Activated naive CD8-positive, alpha-beta T cell treated with anti-CD3 and anti-CD28 coated beads, Interleukin-2, amount 10 ng/mL, durations not matched to agents 7 days and 5 days (primary cell): Measurements from ENCODE around the gene SIGLEC12. TPM values are rescaled to one million over a fixed set of nuclear protein-coding genes. Genes with fewer than 3 reads are reported as not detected.
"Not testable (repeated sequence)": the region's sequence is repeated elsewhere in the genome, so short reads cannot be mapped to it uniquely, and the experiment has no call there.

Experiments
- ATAC-seq: fragments of 150-1000 bp; cut with Tn5 transposase; one replicate; pipeline ENCODE4 v1.10.0; 2021; ENCODE audit warnings: low read depth, moderate library complexity
- POLR2A ChIA-PET: fragments of 350-600 bp; sonication (Branson Sonifier 250); formaldehyde crosslinking; loops from one replicate; lab custom pipeline; 2021; ENCODE audit warnings: antibody characterized with exemption; lab: Charles Lee
- DNase-seq: peaks from one replicate; pipeline ENCODE4 v3.0.0; 2021
- H3K27ac Mint-ChIP-seq: one replicate; pipeline ENCODE4 v1.8.0; 2022; ENCODE audit warnings: mild to moderate bottlenecking, mixed read lengths
- H3K27me3 Mint-ChIP-seq: one replicate; pipeline ENCODE4 v1.8.0; 2022; ENCODE audit warnings: mild to moderate bottlenecking, moderate library complexity, mixed read lengths
- H3K36me3 Mint-ChIP-seq: one replicate; pipeline ENCODE4 v1.8.0; 2021; ENCODE audit warnings: mild to moderate bottlenecking, mixed read lengths
- H3K4me1 Mint-ChIP-seq: one replicate; pipeline ENCODE4 v1.8.0; 2021; ENCODE audit warnings: mixed read lengths
- H3K4me3 Mint-ChIP-seq: one replicate; pipeline ENCODE4 v1.8.0; 2022; ENCODE audit warnings: mild to moderate bottlenecking, moderate library complexity, mixed read lengths
- H3K9me3 Mint-ChIP-seq: one replicate; pipeline ENCODE4 v1.8.0; 2021; ENCODE audit warnings: mixed read lengths
- total RNA-seq, 2 experiments: library from RNA; stranded (reverse); gene quantifications; one replicate each; pipeline ENCODE4 v1.2.3, GENCODE V29; 2021

SIGLEC12 gene
- total RNA-seq, 2 experiments from 2014 or later = 3.7 to 5.3 TPM

DNA sequence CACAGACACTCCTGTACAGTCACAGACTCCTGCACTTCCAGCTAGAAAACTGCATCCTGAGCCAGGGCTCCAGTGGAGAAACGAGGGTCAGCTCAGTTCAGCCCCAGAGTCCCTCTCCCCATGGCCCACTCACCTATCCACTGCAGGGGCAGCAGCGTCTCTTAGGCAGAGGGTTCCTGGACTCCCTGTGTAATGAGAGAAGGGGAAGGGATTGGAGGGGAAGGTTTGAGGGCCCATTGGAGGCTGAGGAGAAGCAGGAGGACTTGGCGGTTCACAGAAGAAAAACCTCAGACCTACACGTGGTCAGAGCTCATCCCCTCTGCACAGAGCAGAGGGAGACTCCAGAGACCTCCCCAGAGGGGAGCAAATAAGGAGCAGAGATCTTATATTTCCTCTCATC, 32.4 kb downstream of the SIGLEC12 start:
- peaks cover 63% of the 10 kb centered on the region for H3K27me3 Mint-ChIP-seq
- no peak overlapping the region for H3K27ac Mint-ChIP-seq
- no peaks in the 10 kb centered on the region for H3K9me3 Mint-ChIP-seq
- no peak overlapping the region for H3K4me3 Mint-ChIP-seq
- peaks cover 13% of the 10 kb centered on the region for H3K4me1 Mint-ChIP-seq
- ATAC-seq (no peak), DNase-seq (no peak)
- POLR2A ChIA-PET = no interaction called here
- H3K36me3 Mint-ChIP-seq = no peaks in the 10 kb centered on the region

DNA sequence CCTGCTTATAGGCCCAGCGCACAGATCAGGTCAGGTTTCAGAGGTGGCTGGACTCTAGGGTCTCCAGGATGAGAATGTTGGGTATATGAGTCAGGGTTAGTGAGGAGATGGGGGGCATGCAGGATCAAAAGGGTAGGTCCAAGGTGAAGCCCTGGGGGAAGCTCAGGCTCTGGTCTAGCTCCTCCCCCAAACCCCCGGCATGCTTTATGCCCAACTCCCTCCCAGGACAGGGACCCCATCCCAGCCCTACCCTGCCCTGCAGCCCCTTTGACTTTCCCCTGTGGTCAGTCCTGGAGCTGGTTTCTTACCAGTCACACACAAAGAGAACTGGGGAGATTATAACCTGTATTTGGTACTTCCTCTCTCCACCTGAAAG, 33.1 kb downstream of the SIGLEC12 start:
- DNase-seq = no peak
- H3K27ac Mint-ChIP-seq = no peak overlapping the region
- no peak overlapping the region for H3K4me3 Mint-ChIP-seq
- POLR2A ChIA-PET = no interaction called here
- peaks cover 62% of the 10 kb centered on the region for H3K27me3 Mint-ChIP-seq
- peaks cover 13% of the 10 kb centered on the region for H3K4me1 Mint-ChIP-seq
- no peak for ATAC-seq
- no peaks in the 10 kb centered on the region for H3K9me3 Mint-ChIP-seq
- H3K36me3 Mint-ChIP-seq = no peaks in the 10 kb centered on the region

DNA sequence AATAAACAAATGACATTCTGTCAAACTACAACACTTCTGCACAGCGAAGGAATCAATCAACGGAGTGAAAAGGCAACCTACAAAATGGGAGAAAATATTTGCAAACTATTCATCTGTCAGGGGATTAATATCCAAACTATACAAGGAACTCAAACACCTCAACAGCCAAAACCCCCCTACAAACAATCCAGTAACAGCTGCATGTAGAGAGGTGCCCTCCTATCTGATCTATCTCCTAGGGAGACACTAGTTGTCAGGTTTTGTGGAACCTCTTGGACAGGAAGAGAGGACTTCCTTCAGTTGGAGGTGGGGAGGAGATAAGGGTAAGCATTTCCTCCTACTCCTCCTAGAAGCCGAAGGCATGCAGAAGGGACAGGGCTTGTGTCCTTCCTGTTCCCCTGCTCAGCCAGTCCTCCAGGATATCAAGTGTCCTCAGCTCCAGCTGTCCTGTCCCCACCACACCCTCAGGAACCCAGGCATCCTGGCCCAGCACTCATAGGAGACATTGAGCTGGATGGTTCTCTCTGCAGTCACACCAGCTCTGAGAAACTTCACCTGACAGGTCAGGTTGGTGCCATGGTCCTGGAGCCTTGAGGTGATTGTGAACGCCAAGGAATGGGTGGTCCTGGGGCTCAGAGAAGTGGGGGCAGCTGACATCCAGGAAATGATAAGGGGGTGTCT, 33.6 kb downstream of the SIGLEC12 start:
- POLR2A ChIA-PET = no interaction called here
- Mint-ChIP-seq H3K27me3 (peaks cover 65% of the 10 kb centered on the region), H3K36me3 (no peaks in the 10 kb centered on the region), H3K4me3 (no peak overlapping the region), H3K4me1 (peaks cover 15% of the 10 kb centered on the region), H3K27ac (no peak overlapping the region), H3K9me3 (no peaks in the 10 kb centered on the region)
- DNase-seq (no peak), ATAC-seq (no peak)

DNA sequence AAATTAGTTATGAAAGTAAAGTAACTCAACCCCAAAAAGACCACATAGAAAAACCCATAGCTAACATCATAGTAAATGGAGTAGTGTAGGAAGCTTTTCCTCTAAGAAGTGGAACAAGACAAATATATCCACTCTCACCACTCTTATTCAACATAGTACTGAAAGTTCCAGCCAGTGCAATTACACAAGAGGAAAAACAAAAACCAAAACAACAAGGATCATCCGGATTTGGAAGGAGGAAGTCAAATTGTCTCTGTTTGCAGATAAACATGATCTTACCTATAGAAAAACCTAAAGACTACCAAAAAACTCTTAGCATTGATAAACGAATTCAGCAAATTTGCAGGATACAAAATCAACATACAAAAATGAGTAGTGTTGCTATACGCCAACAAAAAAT, 34.9 kb downstream of the SIGLEC12 start:
- no peak overlapping the region for H3K4me3 Mint-ChIP-seq
- H3K36me3 Mint-ChIP-seq = no peaks in the 10 kb centered on the region
- POLR2A ChIA-PET = no interaction called here
- peaks cover 66% of the 10 kb centered on the region for H3K27me3 Mint-ChIP-seq
- peaks cover 15% of the 10 kb centered on the region for H3K4me1 Mint-ChIP-seq
- ATAC-seq (no peak), DNase-seq (no peak)
- H3K27ac Mint-ChIP-seq = no peak overlapping the region
- no peaks in the 10 kb centered on the region for H3K9me3 Mint-ChIP-seq

GRCh38 chr19:51463976-51464581, 37.5 kb downstream of the SIGLEC12 start:
- Mint-ChIP-seq H3K4me1 (peaks cover 18% of the 10 kb centered on the region), H3K27me3 (peaks cover 74% of the 10 kb centered on the region)
- H3K9me3 Mint-ChIP-seq, H3K36me3 Mint-ChIP-seq, H3K27ac Mint-ChIP-seq, POLR2A ChIA-PET, DNase-seq, H3K4me3 Mint-ChIP-seq: not testable (repeated sequence)
- ATAC-seq = peak; percentile 39

DNA sequence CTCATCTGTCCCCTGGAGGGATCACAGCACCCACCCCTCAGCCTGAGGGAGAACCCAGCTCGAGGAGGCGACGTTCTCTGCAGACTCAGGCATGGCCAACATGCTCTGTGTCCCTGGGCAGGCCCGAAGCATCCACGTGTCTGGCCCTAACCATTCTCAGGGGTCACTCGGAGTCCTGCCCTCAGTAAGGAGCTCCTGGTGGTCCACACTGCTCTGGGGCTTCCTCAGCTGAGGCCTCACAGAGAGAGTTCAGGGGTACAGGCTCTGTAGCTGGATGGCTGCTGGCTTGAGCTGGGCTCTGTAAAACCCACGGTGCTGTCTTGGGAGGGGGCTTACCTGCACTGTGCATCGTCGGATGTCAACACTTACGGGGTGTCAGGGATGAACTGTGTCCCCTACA, 38.9 kb downstream of the SIGLEC12 start:
- no peak overlapping the region for H3K4me3 Mint-ChIP-seq
- H3K27me3 Mint-ChIP-seq = peaks cover 69% of the 10 kb centered on the region
- H3K9me3 Mint-ChIP-seq = no peaks in the 10 kb centered on the region
- DNase-seq (no peak), ATAC-seq (no peak)
- POLR2A ChIA-PET = interaction anchor here (2.1 kb wide), 1 partner anchor 21 kb away, joined by 5 read pairs; no protein-coding TSS in a partner anchor
- no peaks in the 10 kb centered on the region for H3K36me3 Mint-ChIP-seq
- H3K27ac Mint-ChIP-seq = no peak overlapping the region
- peaks cover 8% of the 10 kb centered on the region for H3K4me1 Mint-ChIP-seq

DNA sequence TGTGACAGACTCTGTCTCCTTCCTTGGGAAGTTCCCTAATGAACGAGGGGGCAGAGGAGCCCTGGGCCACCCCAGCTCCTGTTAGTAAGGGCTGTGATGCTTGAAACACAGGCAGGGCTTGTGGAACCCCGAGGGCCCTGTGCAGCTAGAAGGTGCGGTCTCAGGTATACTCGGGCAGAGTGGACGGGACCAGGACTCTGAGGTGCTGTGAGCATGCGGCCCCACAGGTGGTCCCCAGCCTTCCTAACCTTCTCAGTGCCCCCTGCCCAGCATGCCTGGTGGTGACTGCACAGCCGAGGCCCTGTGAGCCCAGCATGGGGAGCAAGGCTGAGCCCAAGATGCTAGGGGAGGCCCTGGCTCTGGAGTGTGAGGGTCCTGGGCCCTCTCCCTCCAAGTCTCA, 39.3 kb downstream of the SIGLEC12 start:
- peaks cover 6% of the 10 kb centered on the region for H3K4me1 Mint-ChIP-seq
- DNase-seq (no peak), ATAC-seq (no peak)
- H3K36me3 Mint-ChIP-seq = no peaks in the 10 kb centered on the region
- H3K27ac Mint-ChIP-seq = no peak overlapping the region
- no peaks in the 10 kb centered on the region for H3K9me3 Mint-ChIP-seq
- no peak overlapping the region for H3K4me3 Mint-ChIP-seq
- H3K27me3 Mint-ChIP-seq = peaks cover 65% of the 10 kb centered on the region
- POLR2A ChIA-PET = interaction anchor here (2.1 kb wide), 1 partner anchor 21 kb away, joined by 5 read pairs; no protein-coding TSS in a partner anchor

DNA sequence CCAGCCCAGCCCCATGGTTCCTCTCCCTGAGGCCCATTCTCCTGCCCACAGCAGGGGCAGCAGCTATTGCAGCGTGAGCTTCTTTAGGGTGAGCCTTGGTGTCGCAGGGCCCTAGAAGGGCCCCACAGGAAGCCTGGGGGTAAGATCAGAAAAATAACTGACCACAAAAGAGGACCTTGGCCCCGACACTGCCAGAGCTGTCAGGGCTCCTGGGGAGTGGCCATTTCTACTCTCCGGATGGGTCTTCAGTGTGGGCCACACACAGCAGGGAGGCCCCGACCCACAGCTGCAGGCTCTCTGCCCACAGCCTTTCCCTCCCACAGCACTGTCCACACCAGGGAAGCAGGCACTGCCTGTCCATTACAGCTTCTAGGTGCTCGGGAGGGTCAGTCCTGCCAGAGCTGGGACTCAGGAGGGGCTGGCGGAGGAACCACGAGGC, 39.9 kb downstream of the SIGLEC12 start:
- Mint-ChIP-seq H3K4me3 (no peak overlapping the region), H3K27me3 (peaks cover 63% of the 10 kb centered on the region), H3K9me3 (no peaks in the 10 kb centered on the region), H3K36me3 (no peaks in the 10 kb centered on the region), H3K27ac (no peak overlapping the region), H3K4me1 (peaks cover 6% of the 10 kb centered on the region)
- DNase-seq (no peak), ATAC-seq (no peak)
- POLR2A ChIA-PET = interaction anchor here (2.1 kb wide), 1 partner anchor 20 kb away, joined by 5 read pairs; no protein-coding TSS in a partner anchor

DNA sequence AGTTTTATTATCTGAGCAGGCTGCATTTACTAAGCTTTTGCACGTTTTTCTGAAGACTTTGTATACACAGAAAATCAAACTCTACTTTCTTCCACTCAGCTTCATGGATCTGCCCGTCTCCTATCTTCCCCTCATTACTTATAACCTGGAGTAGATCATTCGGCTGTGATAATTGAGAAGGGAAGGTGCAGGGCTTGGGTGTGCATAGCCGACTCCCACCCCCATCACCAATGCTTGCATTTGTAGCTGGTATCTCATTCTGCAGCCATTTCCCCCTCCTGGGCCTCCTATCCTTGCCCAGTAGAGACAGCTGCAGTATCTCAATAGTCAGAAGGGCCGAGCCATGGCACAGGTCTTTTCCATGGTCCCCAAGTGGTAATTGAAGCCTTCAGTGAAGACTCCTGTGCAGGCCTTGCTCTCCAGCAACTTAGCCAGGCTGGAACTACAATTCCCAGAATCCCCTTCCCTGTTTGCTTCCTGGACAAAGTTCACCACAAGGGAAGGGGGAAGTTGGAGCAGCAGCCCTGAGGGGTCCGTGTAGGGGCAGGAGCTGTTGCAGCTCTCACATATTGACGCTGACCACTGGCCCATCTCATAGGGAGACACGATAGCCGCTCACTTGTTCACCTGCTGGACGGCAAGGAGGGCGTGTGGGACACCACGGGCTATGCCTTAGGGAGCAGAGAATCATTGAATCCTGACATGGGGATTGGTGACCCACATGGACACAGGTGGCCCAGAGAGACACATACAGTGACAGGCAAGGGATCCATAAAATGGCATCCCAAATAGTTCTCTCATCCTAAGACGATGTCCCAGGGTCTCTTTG, 41.2 kb downstream of the SIGLEC12 start:
- no peak overlapping the region for H3K27ac Mint-ChIP-seq
- POLR2A ChIA-PET = no interaction called here
- H3K36me3 Mint-ChIP-seq = no peaks in the 10 kb centered on the region
- H3K27me3 Mint-ChIP-seq = peaks cover 49% of the 10 kb centered on the region
- H3K9me3 Mint-ChIP-seq = no peaks in the 10 kb centered on the region
- no peak for DNase-seq
- ATAC-seq = no peak
- H3K4me1 Mint-ChIP-seq = peaks cover 6% of the 10 kb centered on the region
- no peak overlapping the region for H3K4me3 Mint-ChIP-seq

DNA sequence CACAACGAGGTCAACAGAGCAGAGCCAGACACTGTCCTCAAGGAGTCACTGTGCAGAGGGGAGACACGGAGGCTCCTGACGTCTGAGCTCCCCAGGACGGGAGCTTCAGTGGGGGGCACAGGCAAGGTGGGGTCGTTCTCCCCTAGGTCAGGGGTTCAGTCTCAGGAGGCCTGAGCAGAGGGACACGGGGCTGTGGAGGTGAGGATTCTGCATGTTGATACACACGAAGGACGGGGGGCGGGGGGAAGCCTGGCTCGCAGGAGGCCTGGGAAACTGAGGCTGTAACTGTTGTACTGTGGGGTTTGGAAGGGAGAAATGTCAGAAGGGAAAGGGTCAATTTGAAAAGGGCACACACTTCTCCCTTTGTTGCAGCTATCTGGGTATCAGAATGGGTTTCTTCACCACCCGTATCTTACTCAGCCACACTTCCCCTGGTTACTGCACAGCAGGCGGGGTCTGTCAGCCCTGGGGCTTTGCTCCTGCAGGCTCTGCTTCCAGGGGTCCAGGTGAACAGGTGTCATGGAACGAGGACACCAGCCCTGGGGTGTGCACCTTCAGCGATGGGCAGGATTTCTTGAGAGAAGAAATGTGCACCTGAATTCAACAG, 42.6 kb downstream of the SIGLEC12 start:
- H3K27ac Mint-ChIP-seq = no peak overlapping the region
- no peaks in the 10 kb centered on the region for H3K9me3 Mint-ChIP-seq
- POLR2A ChIA-PET = no interaction called here
- no peak overlapping the region for H3K4me3 Mint-ChIP-seq
- ATAC-seq = no peak
- peaks cover 5% of the 10 kb centered on the region for H3K4me1 Mint-ChIP-seq
- no peaks in the 10 kb centered on the region for H3K36me3 Mint-ChIP-seq
- peaks cover 39% of the 10 kb centered on the region for H3K27me3 Mint-ChIP-seq
- no peak for DNase-seq

DNA sequence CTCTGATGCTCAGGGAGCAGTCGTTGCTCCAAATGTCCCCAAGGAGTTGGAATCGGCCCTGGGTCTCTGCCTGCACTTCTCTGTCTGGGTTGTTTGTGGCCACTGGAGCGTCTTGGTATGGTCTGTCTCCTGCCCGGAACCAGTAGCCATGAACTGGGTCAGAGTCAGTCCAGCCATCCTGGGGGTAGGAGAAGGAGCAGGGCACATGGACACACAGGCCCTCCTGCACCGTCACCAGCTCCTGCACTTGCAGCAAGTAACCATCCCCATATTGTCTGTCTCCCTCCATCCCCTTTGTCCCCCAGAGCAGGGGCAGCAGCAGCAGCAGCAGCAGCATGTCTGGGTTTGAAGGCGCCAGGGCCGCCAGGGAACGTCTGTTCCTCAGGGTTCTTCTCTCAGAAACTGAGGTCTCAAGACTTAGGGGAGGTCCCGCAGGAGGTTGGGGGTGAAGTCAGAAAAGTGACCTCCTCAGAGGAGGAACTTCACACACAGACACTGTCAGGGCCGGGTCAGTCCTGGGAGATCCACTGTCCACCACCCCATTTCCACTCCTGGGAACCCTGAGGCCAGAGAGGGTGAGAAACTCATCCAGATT, 43.5 kb downstream of the SIGLEC12 start, which contains the start of gene SIGLEC8:
TSS of gene SIGLEC8 (minus strand) at position 404 of the 595 bp plus-strand sequence. CDS start at position 337, 67 bp downstream.
- Mint-ChIP-seq H3K4me1 (peaks cover 4% of the 10 kb centered on the region), H3K4me3 (no peak within 1 kb of the TSS), H3K27me3 (peaks cover 34% of the 10 kb centered on the region), H3K9me3 (no peaks in the 10 kb centered on the region), H3K27ac (no peak within 1 kb of the TSS), H3K36me3 (no peaks in the 10 kb centered on the region)
- ATAC-seq (no peak), DNase-seq (no peak)
- POLR2A ChIA-PET = no interaction called here

- no peaks in the 10 kb centered on the region for H3K9me3 Mint-ChIP-seq
- H3K27ac Mint-ChIP-seq = no peak overlapping the region
- no peak overlapping the region for H3K4me3 Mint-ChIP-seq
- DNase-seq (no peak), ATAC-seq (no peak)
- peaks cover 27% of the 10 kb centered on the region for H3K27me3 Mint-ChIP-seq
- H3K36me3 Mint-ChIP-seq = no peaks in the 10 kb centered on the region
- POLR2A ChIA-PET = no interaction called here
- H3K4me1 Mint-ChIP-seq = peaks cover 3% of the 10 kb centered on the region
Measured at GRCh38 chr19:51457351-51458013, 44.1 kb downstream of the SIGLEC12 start.
